Measurements from ENCODE around the gene JCHAIN. TPM values are rescaled to one million over a fixed set of nuclear protein-coding genes. Genes with fewer than 3 reads are reported as not detected.

JCHAIN gene
- total and polyA plus RNA-seq, 2 of the 8 experiments (the other 6 are each of a cell fraction or from before 2014, with no cell fraction given), result not detected

GRCh38 chr4:70634482-70634881 is 31.8 kb downstream of the JCHAIN start:
- 97% methylated on average over 5 of the region's 5 CpGs; no CpG with 5 or more reads in 1 of the 2 experiments for whole genome bisulfite sequencing, 2 experiments (ENCODE audit: extremely low coverage in 1 of 2, insufficient coverage in 1 of 2, insufficient read length in 1 of 2, insufficient replicate concordance in 2 of 2, low coverage in 1 of 2, low lambda C conversion rate in 2 of 2, missing lambda C conversion rate in 1 of 2)
- Histone ChIP-seq H2BK20ac (ENCODE audit: low read length) (no peak overlapping the region), H3K36me3 (ENCODE audit: control insufficient read depth in 2 of 4, insufficient read depth in 4 of 4, low read length in 3 of 4) (no peaks in the 10 kb centered on the region), H3K4me1 (replicated peaks in 1 of 4; ENCODE audit: control insufficient read depth in 3 of 4, insufficient read depth in 4 of 4, low read length in 3 of 4) (no peaks in the 10 kb centered on the region), H3K18ac (ENCODE audit: extremely low read depth, low read length) (no peak overlapping the region), H3K9ac (replicated peaks in 1 of 4; ENCODE audit: extremely low read depth in 1 of 4, low read depth in 3 of 4, low read length in 3 of 4) (no peak overlapping the region), H3K79me1 (ENCODE audit: low read depth, low read length) (no peaks in the 10 kb centered on the region), H4K5ac (ENCODE audit: insufficient read length, low read depth, low read length) (no peak overlapping the region), H2AK5ac (ENCODE audit: low read depth, low read length) (no peak overlapping the region), H3K23me2 (ENCODE audit: low read depth, low read length) (no peaks in the 10 kb centered on the region), H4K91ac (replicated peaks; ENCODE audit: insufficient read length, low read length) (no peak overlapping the region), H3K9me3 (ENCODE audit: insufficient read depth in 2 of 2, low read depth in 1 of 2, low read length in 1 of 2) (no peaks in the 10 kb centered on the region), H4K20me1 (replicated peaks in 1 of 2; ENCODE audit: control insufficient read depth in 1 of 2, insufficient read depth in 2 of 2, low read length in 2 of 2) (no peaks in the 10 kb centered on the region), H3K79me2 (ENCODE audit: control insufficient read depth in 1 of 2, insufficient read depth in 2 of 2, low read length in 2 of 2) (no peaks in the 10 kb centered on the region), H3K4me2 (ENCODE audit: insufficient read depth in 1 of 2, low read depth in 2 of 2, low read length in 2 of 2) (no peak overlapping the region), H2BK5ac (ENCODE audit: low read depth, low read length) (no peak overlapping the region), H2BK12ac (ENCODE audit: low read depth, low read length) (no peak overlapping the region), H3K14ac (ENCODE audit: insufficient read length) (no peak overlapping the region), H3K4me3 (ENCODE audit: extremely low read depth in 1 of 4, insufficient read depth in 2 of 4, low read depth in 3 of 4, low read length in 4 of 4) (no peak overlapping the region), H3K4ac (replicated peaks; ENCODE audit: insufficient read length, low read depth, low read length) (no peak overlapping the region), H2BK120ac (replicated peaks; ENCODE audit: low read depth, low read length) (no peak overlapping the region), H2BK15ac (ENCODE audit: low read length) (no peak overlapping the region), H3K27me3 (replicated peaks in 1 of 4; ENCODE audit: control insufficient read depth in 3 of 4, extremely low read depth in 1 of 4, insufficient read depth in 3 of 4, low read length in 3 of 4) (no peaks in the 10 kb centered on the region), H3K23ac (ENCODE audit: insufficient read length) (no peak overlapping the region), H3K56ac (replicated peaks; ENCODE audit: insufficient read length, low read depth, low read length) (no peak overlapping the region), H3K27ac (ENCODE audit: low read depth, low read length) (no peak overlapping the region), H2AFZ (ENCODE audit: low read length) (no peak overlapping the region; the same call in 1 of the 2 replicates), H4K8ac (ENCODE audit: extremely low read depth, insufficient read depth, low read length) (no peak overlapping the region)
- DNase-seq (ENCODE audit: low read depth in 1 of 2, low spot score in 2 of 2) (no peak), FAIRE-seq (no peak)
- POLR2A ChIA-PET (ENCODE audit: partially characterized antibody), result no interaction called here
- CTCF ChIA-PET (ENCODE audit: partially characterized antibody), result no interaction called here
- TF ChIP-seq RNF2 (IDR thresholded peaks at IDR 0.05; ENCODE audit: borderline replicate concordance, low read depth, low read length, missing control alignments, poor library complexity, severe bottlenecking) (no peak), HDAC2 (IDR thresholded peaks at IDR 0.05; ENCODE audit: borderline replicate concordance in 1 of 2, low read depth in 2 of 2, low read length in 2 of 2) (no peak), PHF8 (conservative IDR thresholded peaks at IDR 0.05; ENCODE audit: low read depth, low read length) (no peak), GTF2F1 (IDR thresholded peaks at IDR 0.05; ENCODE audit: borderline replicate concordance, low read depth, low read length) (no peak), TEAD4 (IDR thresholded peaks at IDR 0.05; ENCODE audit: low read depth, low read length) (no peak), SRF (IDR thresholded peaks at IDR 0.05; ENCODE audit: low read depth, low read length) (no peak), EGR1 (IDR thresholded peaks at IDR 0.05; ENCODE audit: borderline replicate concordance, low read depth, low read length) (no peak), CTCF (IDR thresholded peaks at IDR 0.05; ENCODE audit: control extremely low read depth in 1 of 3, insufficient read depth in 1 of 3, low read depth in 1 of 3, low read length in 3 of 3) (no peak)

Data from H1 (cell line).